Putamen (tissue), 1 donor: ENCODE measurements around the gene TUBB2A.

ENCODE experiments used
- DNase-seq: peaks from one replicate; pipeline ENCODE4 v3.0.0-alpha.2; 2016; ENCODE audit warnings: low spot score

The TUBB2A gene

DNA sequence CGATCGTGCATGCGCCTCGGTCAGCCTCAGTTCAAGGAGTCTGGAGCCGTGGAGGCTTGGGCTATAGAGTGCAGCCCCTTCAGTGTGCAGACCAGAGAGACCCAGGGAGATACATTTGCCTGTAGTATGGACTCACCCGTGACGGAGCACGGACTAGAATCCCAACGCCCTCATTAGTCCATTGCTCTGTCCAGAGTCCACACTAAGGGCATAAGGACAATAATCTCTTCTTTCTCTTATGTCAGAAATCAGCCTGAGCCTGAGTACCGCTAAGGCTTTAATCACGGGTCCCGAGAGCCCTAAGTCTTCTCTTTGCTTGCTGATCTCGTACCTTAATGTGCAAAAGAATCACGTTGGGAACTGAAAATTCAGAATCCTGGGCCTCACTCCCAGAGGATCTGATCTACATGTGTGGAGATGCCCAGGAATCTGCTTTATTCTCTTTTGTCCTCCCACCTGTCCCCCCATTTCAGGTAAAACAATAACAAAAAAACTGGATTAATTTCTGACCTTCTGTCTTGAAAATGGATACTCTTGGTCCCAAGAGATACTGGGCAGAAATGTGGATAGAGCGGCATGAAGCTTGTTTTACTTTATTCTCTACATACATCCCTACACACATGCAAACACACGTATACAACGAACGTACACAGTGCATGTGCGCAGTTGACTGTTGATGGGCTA, 38.2 kb downstream of the TUBB2A start:
- DNase-seq, result no peak

DNA sequence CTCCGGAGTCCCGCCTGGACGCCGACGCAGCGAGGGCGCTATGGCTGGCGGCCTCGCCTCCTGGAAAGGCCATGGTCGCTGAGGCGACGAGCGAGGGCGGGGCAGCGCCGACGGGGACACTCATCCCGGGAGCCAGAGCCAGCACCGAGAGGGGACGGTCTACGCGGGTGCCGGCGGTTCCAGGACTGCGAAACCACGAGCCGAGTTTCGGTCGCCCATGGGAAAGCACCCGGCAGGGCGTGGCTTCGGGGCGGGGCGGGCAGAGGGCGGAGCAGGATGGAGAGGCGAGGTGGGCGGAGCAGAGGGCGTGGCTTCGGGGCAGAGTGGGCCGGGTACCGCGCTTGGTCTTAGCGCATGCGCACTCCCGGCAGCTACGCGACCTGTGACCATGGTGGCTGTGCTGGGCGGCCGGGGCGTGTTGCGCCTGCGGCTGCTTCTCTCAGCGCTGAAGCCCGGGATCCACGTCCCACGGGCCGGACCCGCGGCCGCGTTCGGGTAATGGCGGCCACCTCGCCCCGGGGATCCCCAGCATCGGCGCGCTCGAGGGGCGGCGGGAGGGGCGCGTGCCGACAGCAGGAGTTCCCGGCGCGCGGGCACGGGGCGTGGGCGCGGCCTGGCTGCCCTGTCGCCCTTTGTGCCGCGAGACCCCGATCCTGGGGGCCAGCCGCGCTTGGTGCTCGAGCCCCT, 38.8 kb downstream of the TUBB2A start, which contains the start of gene BPHL:
TSS of gene BPHL (plus strand) at position 359 of the 687 bp plus-strand sequence. CDS start at position 389, 30 bp downstream.
- DNase-seq, result peak; percentile 96

DNA sequence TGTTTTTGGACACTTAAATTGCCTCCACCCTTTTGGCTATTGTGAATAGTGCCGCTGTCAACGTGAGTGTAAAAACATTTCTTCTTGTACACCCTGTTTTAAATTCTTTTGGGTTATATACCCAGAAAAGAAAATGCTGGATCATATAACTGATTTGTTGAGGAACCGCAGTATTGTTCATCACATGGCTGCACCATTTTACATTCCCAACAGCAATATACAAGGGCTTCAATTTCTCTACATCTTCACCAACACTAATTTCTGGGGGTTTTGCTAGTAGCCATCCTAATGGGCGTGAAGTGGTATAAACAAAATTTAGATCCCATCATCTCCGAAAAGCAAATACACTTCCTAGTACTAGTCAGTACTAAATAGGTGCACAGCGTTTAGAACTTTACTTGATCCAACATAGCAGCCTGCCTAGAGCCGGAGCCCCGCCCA, 39.4 kb downstream of the TUBB2A start:
- DNase-seq, result no peak

DNA sequence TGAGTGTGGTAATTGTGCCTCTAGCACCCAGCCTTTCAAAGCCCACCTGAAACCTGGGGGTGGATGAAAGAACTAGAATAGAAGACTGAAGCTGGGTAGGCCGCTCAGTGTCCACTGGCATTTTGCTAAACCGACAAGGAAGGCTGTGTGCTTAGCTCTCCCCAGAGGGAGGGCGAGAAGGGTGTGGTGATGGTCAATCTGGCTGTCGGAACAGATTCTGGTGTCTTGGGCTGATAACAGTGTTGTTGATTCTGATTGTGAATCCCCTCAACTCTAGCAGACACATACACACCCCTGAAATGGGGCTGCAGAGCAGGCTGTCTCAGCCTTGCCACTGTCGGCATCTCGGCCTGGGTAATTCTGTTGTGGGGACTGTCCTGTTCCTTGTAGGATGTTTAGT, 43.0 kb downstream of the TUBB2A start:
- no peak for DNase-seq

DNA sequence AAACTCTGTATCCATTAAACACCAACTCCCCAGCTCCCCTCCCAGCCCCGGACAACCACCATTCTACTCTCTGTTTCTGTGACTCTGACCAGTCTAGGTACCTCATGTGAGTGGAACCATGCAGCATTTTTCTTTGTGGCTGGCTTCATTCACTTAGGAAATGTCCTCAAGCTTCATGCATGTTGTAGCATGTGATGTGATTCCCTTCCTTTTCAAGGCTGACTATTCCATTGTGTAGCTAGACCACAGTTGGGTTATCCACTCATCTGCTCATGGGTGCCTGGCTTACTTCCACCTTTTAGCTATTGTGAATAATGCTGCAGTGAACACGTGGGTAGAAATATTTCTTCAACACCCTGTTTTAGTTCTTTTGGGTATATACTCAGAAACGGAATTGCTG, 47.6 kb downstream of the TUBB2A start:
- no peak for DNase-seq

DNA sequence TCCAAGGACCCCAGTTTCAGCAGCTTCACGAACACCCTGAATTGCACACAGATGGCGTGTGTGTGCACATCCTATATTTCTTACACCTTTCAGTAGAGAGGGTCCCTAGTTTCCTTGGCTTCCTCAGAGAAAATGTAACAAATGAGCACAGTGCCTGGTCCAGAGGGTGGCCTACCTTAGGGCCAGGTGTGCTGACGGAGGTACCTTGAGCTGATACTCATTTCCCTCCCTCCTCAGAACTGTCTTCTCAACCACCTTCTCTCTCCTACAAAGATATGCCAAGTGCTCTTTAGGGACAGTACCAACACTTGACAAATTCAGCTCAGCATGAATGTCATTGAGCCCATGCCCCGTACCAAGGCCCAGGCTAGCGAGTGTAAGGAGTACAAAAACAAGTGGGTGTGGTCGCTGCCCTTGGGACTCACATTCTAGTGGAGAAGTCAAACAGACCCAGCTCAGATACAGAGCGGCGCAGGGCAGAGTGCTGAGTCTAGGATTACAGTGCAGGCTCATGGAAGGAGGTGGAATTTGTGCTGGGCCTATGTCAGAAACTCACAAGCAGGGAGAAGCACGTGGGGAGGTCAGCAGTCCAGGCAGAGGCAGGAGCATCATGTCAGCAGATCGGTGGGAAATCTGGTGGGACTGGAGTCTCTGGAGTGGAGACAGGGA, 48.5 kb downstream of the TUBB2A start:
- no peak for DNase-seq
